Fibroblast of lung (primary cell): ENCODE measurements around the gene KTI12. TPM values are rescaled to one million over a fixed set of nuclear protein-coding genes. Genes with fewer than 3 reads are reported as not detected.

Source experiments
- DNase-seq, 2 donors: peaks; one replicate each; pipeline versions ENCODE4 v3.0.0 to v3.0.0-alpha.2; 2010; ENCODE audit warnings: low read depth in 2 of 2
- H2AFZ ChIP-seq: 2 replicates; pipeline ENCODE4 v1.5.1; 2012; ENCODE audit warnings: low read length, control low read depth, inconsistent platforms
- H3K27ac ChIP-seq: 2 replicates; pipeline ENCODE4 v1.5.1; 2011; ENCODE audit warnings: low read length, control low read depth; ENCODE audit not compliant: insufficient read depth
- H3K27me3 ChIP-seq: 2 replicates; pipeline ENCODE4 v1.5.1; 2011; ENCODE audit warnings: mild to moderate bottlenecking, low read length; ENCODE audit not compliant: control insufficient read depth, insufficient read depth
- H3K36me3 ChIP-seq: 2 replicates; pipeline ENCODE4 v1.5.1; 2011; ENCODE audit warnings: low read length; ENCODE audit not compliant: control insufficient read depth, insufficient read depth
- H3K4me1 ChIP-seq: 2 replicates; pipeline ENCODE4 v1.5.1; 2011; ENCODE audit warnings: low read length; ENCODE audit not compliant: control insufficient read depth, insufficient read depth; ENCODE audit errors: extremely low read depth
- H3K4me2 ChIP-seq: 2 replicates; pipeline ENCODE4 v1.5.1; 2011; ENCODE audit warnings: low read length, control low read depth; ENCODE audit not compliant: insufficient read depth; ENCODE audit errors: extremely low read depth
- H3K4me3 ChIP-seq, 4 experiments: fragments of 200-600 bp in 1 of 4; sonication (generic) in 1 of 4; replicated peaks in 1 of 4; 2 replicates each; pipeline ENCODE4 v1.5.1; 2011 to 2016; ENCODE audit warnings: low read length in 4 of 4, low read depth in 3 of 4, mild to moderate bottlenecking in 3 of 4, control low read depth in 2 of 4, inconsistent platforms in 1 of 4, mixed read lengths in 1 of 4; ENCODE audit not compliant: insufficient read depth in 1 of 4; ENCODE audit errors: control extremely low read depth in 1 of 4
- H3K79me2 ChIP-seq: 2 replicates; pipeline ENCODE4 v1.5.1; 2012; ENCODE audit warnings: mild to moderate bottlenecking, low read length, inconsistent platforms; ENCODE audit not compliant: control insufficient read depth, insufficient read depth
- H3K9ac ChIP-seq: 2 replicates; pipeline ENCODE4 v1.5.1; 2011; ENCODE audit warnings: mild to moderate bottlenecking, low read length, control low read depth; ENCODE audit not compliant: insufficient read depth
- H3K9me3 ChIP-seq: 2 replicates; pipeline ENCODE4 v1.5.1; 2012; ENCODE audit warnings: low read depth, low read length; ENCODE audit not compliant: control insufficient read depth, insufficient read depth
- H4K20me1 ChIP-seq: 2 replicates; pipeline ENCODE4 v1.5.1; 2011; ENCODE audit warnings: low read length; ENCODE audit not compliant: control insufficient read depth, insufficient read depth; ENCODE audit errors: extremely low read depth
- EZH2 ChIP-seq: IDR thresholded peaks from 2 replicates; pipeline ENCODE4 v1.5.1; 2012; ENCODE audit warnings: low read length, control low read depth, mild to moderate bottlenecking; ENCODE audit errors: missing control alignments
- polyA plus RNA-seq, 2 donors: library from polyadenylated mRNA; depleted of rRNA in 1 of 2; stranded (reverse) in 1 of 2; unstranded in 1 of 2; fragments of >200 nt; gene quantifications; 2 replicates each; pipeline ENCODE4 v1.2.1, GENCODE V29; 2011 to 2012; ENCODE audit warnings: missing spikeins in 1 of 2
- total RNA-seq: library from RNA; depleted of rRNA; stranded (reverse); fragments of >200 nt; gene quantifications from 2 replicates; pipeline ENCODE4 v1.2.1, GENCODE V29; 2014
- TF ChIP-seq, protein P1 (sequence below), 2 donors: IDR thresholded peaks in 1 of 2; conservative IDR thresholded peaks in 1 of 2; 1 replicate in 1 of 2; 2 replicates in 1 of 2; pipeline ENCODE4 v1.5.1; 2011 to 2012; ENCODE audit warnings: low read length in 2 of 2, control low read depth in 1 of 2, inconsistent platforms in 1 of 2, low read depth in 1 of 2, mild to moderate bottlenecking in 1 of 2

KTI12 gene
- total and polyA plus RNA-seq, 2 donors (not counting 1 experiment from before 2014, with no cell fraction given), result 7.8 to 11.8 TPM

- no peak for DNase-seq
- Histone ChIP-seq H3K4me1 (peaks cover 3% of the 10 kb centered on the region), H3K36me3 (no peaks in the 10 kb centered on the region), H3K4me3 (no peak overlapping the region), H3K79me2 (no peaks in the 10 kb centered on the region), H4K20me1 (no peaks in the 10 kb centered on the region), H3K9ac (no peak overlapping the region), H2AFZ (no peak overlapping the region), H3K4me2 (no peak overlapping the region), H3K27ac (no peak overlapping the region), H3K9me3 (no peaks in the 10 kb centered on the region), H3K27me3 (no peaks in the 10 kb centered on the region)
- TF ChIP-seq, protein P1, sequence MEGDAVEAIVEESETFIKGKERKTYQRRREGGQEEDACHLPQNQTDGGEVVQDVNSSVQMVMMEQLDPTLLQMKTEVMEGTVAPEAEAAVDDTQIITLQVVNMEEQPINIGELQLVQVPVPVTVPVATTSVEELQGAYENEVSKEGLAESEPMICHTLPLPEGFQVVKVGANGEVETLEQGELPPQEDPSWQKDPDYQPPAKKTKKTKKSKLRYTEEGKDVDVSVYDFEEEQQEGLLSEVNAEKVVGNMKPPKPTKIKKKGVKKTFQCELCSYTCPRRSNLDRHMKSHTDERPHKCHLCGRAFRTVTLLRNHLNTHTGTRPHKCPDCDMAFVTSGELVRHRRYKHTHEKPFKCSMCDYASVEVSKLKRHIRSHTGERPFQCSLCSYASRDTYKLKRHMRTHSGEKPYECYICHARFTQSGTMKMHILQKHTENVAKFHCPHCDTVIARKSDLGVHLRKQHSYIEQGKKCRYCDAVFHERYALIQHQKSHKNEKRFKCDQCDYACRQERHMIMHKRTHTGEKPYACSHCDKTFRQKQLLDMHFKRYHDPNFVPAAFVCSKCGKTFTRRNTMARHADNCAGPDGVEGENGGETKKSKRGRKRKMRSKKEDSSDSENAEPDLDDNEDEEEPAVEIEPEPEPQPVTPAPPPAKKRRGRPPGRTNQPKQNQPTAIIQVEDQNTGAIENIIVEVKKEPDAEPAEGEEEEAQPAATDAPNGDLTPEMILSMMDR (conservative IDR thresholded peaks at IDR 0.05 in 1 of 2, IDR thresholded peaks at IDR 0.05 in 1 of 2; ENCODE audit: low read depth in 1 of 2, low read length in 2 of 2), result no peak
- no peak for TF ChIP-seq EZH2
These were observed 35.6 kb downstream of the KTI12 start for GRCh38 chr1:51997974-51998382.

GRCh38 chr1:51990478-51990965 lies 43.1 kb downstream of the KTI12 start, which contains the start of gene RAB3B:
RAB3B (minus strand) TSS chr1:51990700; CDS start chr1:51977117, 13,583 bp downstream.
- Histone ChIP-seq H3K4me3 (peak within 1 kb of the TSS; percentile 52 to 73 (median 56)), H3K4me1 (peaks cover 5% of the 10 kb centered on the region), H2AFZ (no peak within 1 kb of the TSS), H3K36me3 (no peaks in the 10 kb centered on the region), H3K9me3 (no peaks in the 10 kb centered on the region), H3K27ac (peak within 1 kb of the TSS; percentile 32), H4K20me1 (no peaks in the 10 kb centered on the region), H3K79me2 (peaks cover 45% of the 10 kb centered on the region), H3K4me2 (peak within 1 kb of the TSS; percentile 71), H3K9ac (peak within 1 kb of the TSS; percentile 77), H3K27me3 (no peaks in the 10 kb centered on the region)
- peak; percentile 56 to 64 for DNase-seq
- TF ChIP-seq, protein P1 (conservative IDR thresholded peaks at IDR 0.05 in 1 of 2, IDR thresholded peaks at IDR 0.05 in 1 of 2; ENCODE audit: low read depth in 1 of 2, low read length in 2 of 2), result no peak
- TF ChIP-seq EZH2, result no peak

GRCh38 chr1:51989582-51990477 lies 43.8 kb downstream of the KTI12 start:
- no peak for TF ChIP-seq EZH2
- TF ChIP-seq, protein P1 (conservative IDR thresholded peaks at IDR 0.05 in 1 of 2, IDR thresholded peaks at IDR 0.05 in 1 of 2; ENCODE audit: low read depth in 1 of 2, low read length in 2 of 2), result no peak
- DNase-seq, result no peak
- Histone ChIP-seq H2AFZ (no peak overlapping the region), H3K4me2 (peak overlapping the region; percentile 71), H3K27me3 (no peaks in the 10 kb centered on the region), H3K36me3 (no peaks in the 10 kb centered on the region), H4K20me1 (no peaks in the 10 kb centered on the region), H3K4me3 (peak overlapping the region; percentile 43 to 73 (median 56)), H3K9me3 (no peaks in the 10 kb centered on the region), H3K4me1 (peaks cover 5% of the 10 kb centered on the region), H3K79me2 (peaks cover 50% of the 10 kb centered on the region), H3K9ac (peak overlapping the region; percentile 77), H3K27ac (peak overlapping the region; percentile 32)
